ENCODE results near the gene PRPF6.
A peak's percentile ranks its signal among the peaks of the same experiment; 100 is the strongest.

The PRPF6 gene

DNA sequence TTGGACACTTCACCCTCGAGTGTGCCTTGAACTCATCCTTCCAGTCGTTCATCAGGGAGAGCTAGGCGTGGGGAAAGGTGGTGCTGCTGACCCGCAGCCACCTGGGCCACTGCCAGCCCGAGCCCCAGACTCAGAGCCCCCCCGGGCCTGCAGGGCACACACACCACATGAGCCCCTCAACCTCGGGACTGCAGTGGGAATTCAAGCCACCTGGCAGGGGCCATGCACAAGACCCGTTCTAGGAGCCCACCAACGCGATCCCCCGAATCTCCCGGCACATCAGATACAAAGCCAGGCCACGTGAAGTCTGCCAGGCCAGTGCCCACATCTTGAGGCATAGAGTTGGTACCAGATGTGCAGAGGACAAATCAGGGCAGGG is 14.0 kb upstream of the PRPF6 start:
- no peaks in the 10 kb centered on the region for H3K27me3 ChIP-seq (ENCODE audit: insufficient read depth, low read length, poor library complexity, severe bottlenecking)
- H3K9me2 ChIP-seq (replicated peaks; ENCODE audit: low read depth, low read length): no peaks in the 10 kb centered on the region
- TF ChIP-seq, protein P1, sequence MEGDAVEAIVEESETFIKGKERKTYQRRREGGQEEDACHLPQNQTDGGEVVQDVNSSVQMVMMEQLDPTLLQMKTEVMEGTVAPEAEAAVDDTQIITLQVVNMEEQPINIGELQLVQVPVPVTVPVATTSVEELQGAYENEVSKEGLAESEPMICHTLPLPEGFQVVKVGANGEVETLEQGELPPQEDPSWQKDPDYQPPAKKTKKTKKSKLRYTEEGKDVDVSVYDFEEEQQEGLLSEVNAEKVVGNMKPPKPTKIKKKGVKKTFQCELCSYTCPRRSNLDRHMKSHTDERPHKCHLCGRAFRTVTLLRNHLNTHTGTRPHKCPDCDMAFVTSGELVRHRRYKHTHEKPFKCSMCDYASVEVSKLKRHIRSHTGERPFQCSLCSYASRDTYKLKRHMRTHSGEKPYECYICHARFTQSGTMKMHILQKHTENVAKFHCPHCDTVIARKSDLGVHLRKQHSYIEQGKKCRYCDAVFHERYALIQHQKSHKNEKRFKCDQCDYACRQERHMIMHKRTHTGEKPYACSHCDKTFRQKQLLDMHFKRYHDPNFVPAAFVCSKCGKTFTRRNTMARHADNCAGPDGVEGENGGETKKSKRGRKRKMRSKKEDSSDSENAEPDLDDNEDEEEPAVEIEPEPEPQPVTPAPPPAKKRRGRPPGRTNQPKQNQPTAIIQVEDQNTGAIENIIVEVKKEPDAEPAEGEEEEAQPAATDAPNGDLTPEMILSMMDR (conservative IDR thresholded peaks at IDR 0.05; ENCODE audit: low read length): no peak
- no peak for TF ChIP-seq EZH2phosphoT487 (IDR thresholded peaks at IDR 0.05; ENCODE audit: borderline replicate concordance)
- H3K79me2 ChIP-seq (ENCODE audit: insufficient read depth, low read length): peaks cover 11% of the 10 kb centered on the region; the same call in 1 of the 2 replicates
- peaks cover 20% of the 10 kb centered on the region for H3K4me1 ChIP-seq (ENCODE audit: insufficient read depth, low read length, poor library complexity, severe bottlenecking)
- H3K9ac ChIP-seq (ENCODE audit: low read depth, low read length, poor library complexity, severe bottlenecking): no peak overlapping the region
- H3K4me2 ChIP-seq (ENCODE audit: low read depth, low read length, poor library complexity, severe bottlenecking): no peak overlapping the region
- H3K9me3 ChIP-seq (ENCODE audit: insufficient read depth, low read depth, low read length): no peaks in the 10 kb centered on the region
- H3K36me3 ChIP-seq (ENCODE audit: insufficient read depth, low read length): no peaks in the 10 kb centered on the region
- H2AFZ ChIP-seq (ENCODE audit: low read length): no peak overlapping the region
- H3F3A ChIP-seq (ENCODE audit: low read depth): no peaks in the 10 kb centered on the region
- H4K20me1 ChIP-seq (ENCODE audit: insufficient read depth, low read length, poor library complexity, severe bottlenecking): no peaks in the 10 kb centered on the region
- H3K4me3 ChIP-seq (ENCODE audit: low read length, poor library complexity, severe bottlenecking): no peak overlapping the region

DNA sequence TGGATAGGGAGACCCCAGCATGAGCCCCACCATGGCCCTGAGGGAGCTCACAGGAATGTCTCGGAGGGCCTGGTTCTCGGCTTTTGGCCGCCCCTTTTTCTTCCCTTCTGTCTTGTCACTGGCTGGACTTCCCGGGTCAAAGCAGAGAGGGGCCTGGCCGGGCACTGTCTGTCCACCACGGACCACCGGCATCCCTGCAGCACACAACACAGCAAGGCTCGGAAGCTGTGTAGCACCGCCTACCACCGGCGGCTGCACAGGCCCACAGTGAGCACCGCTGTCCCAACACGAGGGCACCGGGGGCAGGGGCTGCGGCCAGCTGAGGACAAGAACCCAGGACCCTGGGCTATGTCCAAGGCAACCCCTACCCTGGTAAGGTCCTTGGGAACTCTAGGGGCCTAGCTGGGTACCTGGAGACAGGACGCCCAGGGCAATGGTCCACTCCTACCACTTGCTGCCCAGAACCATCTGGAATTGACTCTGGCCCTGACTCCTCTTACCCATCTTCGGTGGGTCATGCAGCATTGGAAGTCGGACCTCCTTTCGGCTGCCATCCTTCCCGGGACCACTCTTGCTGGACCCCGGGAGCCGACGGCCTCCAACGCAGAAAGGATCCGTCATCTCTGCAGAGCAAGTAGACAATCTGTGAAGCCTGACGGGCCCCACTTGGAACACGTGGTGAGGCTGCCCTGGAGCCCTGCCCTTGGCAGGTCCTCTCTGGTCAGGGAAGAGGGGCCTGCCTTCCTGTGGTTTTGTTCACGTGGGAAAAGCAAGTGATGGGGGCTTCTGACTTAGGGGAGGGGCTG is 13.4 kb upstream of the PRPF6 start:
- Histone ChIP-seq H3K9ac (ENCODE audit: low read depth, low read length, poor library complexity, severe bottlenecking) (peak overlapping the region; percentile 91), H3K27me3 (ENCODE audit: insufficient read depth, low read length, poor library complexity, severe bottlenecking) (no peaks in the 10 kb centered on the region), H2AFZ (ENCODE audit: low read length) (no peak overlapping the region), H3K9me3 (ENCODE audit: insufficient read depth, low read depth, low read length) (no peaks in the 10 kb centered on the region), H3F3A (ENCODE audit: low read depth) (no peaks in the 10 kb centered on the region), H3K79me2 (ENCODE audit: insufficient read depth, low read length) (peaks cover 11% of the 10 kb centered on the region; the same call in 1 of the 2 replicates), H3K36me3 (ENCODE audit: insufficient read depth, low read length) (no peaks in the 10 kb centered on the region), H3K4me2 (ENCODE audit: low read depth, low read length, poor library complexity, severe bottlenecking) (peak overlapping the region; percentile 88), H3K4me3 (ENCODE audit: low read length, poor library complexity, severe bottlenecking) (no peak overlapping the region), H4K20me1 (ENCODE audit: insufficient read depth, low read length, poor library complexity, severe bottlenecking) (no peaks in the 10 kb centered on the region), H3K4me1 (ENCODE audit: insufficient read depth, low read length, poor library complexity, severe bottlenecking) (peaks cover 20% of the 10 kb centered on the region), H3K9me2 (replicated peaks; ENCODE audit: low read depth, low read length) (no peaks in the 10 kb centered on the region)
- TF ChIP-seq EZH2phosphoT487 (IDR thresholded peaks at IDR 0.05; ENCODE audit: borderline replicate concordance): no peak
- TF ChIP-seq, protein P1 (conservative IDR thresholded peaks at IDR 0.05; ENCODE audit: low read length): no peak

DNA sequence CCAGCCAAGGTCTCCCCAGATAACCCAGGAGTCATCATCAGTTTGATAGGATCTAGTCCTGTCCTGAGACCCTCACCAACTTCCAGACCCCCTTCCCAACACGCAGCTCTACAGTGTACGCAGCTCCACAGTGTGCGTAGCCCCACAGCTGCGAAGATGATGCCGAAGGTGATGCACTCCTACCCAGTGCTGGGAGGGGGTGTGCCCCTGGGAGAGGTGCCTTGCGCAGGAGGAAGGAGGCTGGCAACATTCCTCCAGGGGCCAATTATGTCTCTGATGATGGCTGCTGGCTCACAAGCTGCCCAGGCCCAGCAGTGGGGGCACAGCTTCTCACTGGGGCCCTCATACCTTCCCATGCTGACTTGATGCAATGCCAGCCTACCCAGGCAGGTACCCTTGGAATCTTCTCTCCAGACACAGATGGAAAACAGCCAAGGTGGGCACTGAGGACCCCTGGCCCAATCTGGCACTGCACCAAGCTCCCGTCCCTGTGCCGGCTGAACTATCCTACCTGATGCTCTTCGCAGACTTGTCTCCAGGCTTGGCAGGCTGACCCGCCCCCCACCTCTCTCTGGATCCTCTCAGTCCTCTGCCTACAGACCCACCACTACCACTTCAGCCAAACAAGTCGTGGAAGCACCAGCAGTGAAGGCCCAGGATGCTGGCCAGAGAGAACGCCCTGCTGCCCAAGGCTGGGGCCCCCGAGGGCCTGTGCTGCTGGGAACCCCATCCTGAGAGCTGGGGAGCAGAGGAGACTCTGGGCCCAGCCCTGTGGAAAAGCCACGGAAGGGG is 12.6 kb upstream of the PRPF6 start:
- peak overlapping the region; percentile 91 for H3K9ac ChIP-seq (ENCODE audit: low read depth, low read length, poor library complexity, severe bottlenecking)
- H4K20me1 ChIP-seq (ENCODE audit: insufficient read depth, low read length, poor library complexity, severe bottlenecking): no peaks in the 10 kb centered on the region
- no peaks in the 10 kb centered on the region for H3K27me3 ChIP-seq (ENCODE audit: insufficient read depth, low read length, poor library complexity, severe bottlenecking)
- H3F3A ChIP-seq (ENCODE audit: low read depth): no peaks in the 10 kb centered on the region
- no peak for TF ChIP-seq EZH2phosphoT487 (IDR thresholded peaks at IDR 0.05; ENCODE audit: borderline replicate concordance)
- TF ChIP-seq, protein P1 (conservative IDR thresholded peaks at IDR 0.05; ENCODE audit: low read length): no peak
- H2AFZ ChIP-seq (ENCODE audit: low read length): no peak overlapping the region
- peak overlapping the region; percentile 89 for H3K4me3 ChIP-seq (ENCODE audit: low read length, poor library complexity, severe bottlenecking)
- H3K79me2 ChIP-seq (ENCODE audit: insufficient read depth, low read length): peaks cover 11% of the 10 kb centered on the region; the same call in 1 of the 2 replicates
- no peaks in the 10 kb centered on the region for H3K36me3 ChIP-seq (ENCODE audit: insufficient read depth, low read length)
- H3K4me2 ChIP-seq (ENCODE audit: low read depth, low read length, poor library complexity, severe bottlenecking): peak overlapping the region; percentile 88
- no peaks in the 10 kb centered on the region for H3K9me2 ChIP-seq (replicated peaks; ENCODE audit: low read depth, low read length)
- H3K4me1 ChIP-seq (ENCODE audit: insufficient read depth, low read length, poor library complexity, severe bottlenecking): peaks cover 20% of the 10 kb centered on the region
- no peaks in the 10 kb centered on the region for H3K9me3 ChIP-seq (ENCODE audit: insufficient read depth, low read depth, low read length)

Data from Loucy (cell line).